ENCODE data around the gene UFD1.

UFD1 gene

DNA sequence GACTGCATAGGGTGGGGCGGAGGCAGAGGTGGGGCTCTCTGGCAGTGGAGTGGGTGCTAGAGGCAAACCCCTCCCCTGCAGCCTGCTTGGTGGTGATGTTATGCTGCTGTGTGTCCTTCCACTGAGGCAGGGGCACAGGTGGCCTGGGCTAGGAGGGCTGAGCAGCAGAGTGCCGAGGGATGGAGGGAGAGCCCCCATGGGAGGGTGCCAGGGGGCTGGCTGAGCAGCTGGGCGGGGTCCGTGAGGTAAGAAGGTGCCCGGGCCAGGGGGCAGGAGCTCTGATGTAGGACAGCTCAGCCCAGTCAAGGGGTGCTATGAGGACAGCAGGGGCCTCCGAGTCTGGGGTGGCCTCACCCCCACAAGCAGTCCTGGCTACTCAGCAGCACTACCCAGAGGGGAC is 41.0 kb upstream of the UFD1 start:
- H3K4me3 ChIP-seq (ENCODE audit: low read depth, low read length): no peak overlapping the region
- TF ChIP-seq, protein P1, sequence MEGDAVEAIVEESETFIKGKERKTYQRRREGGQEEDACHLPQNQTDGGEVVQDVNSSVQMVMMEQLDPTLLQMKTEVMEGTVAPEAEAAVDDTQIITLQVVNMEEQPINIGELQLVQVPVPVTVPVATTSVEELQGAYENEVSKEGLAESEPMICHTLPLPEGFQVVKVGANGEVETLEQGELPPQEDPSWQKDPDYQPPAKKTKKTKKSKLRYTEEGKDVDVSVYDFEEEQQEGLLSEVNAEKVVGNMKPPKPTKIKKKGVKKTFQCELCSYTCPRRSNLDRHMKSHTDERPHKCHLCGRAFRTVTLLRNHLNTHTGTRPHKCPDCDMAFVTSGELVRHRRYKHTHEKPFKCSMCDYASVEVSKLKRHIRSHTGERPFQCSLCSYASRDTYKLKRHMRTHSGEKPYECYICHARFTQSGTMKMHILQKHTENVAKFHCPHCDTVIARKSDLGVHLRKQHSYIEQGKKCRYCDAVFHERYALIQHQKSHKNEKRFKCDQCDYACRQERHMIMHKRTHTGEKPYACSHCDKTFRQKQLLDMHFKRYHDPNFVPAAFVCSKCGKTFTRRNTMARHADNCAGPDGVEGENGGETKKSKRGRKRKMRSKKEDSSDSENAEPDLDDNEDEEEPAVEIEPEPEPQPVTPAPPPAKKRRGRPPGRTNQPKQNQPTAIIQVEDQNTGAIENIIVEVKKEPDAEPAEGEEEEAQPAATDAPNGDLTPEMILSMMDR (conservative IDR thresholded peaks at IDR 0.05; ENCODE audit: low read depth, low read length): no peak
- DNase-seq (ENCODE audit: low read depth): no peak

DNA sequence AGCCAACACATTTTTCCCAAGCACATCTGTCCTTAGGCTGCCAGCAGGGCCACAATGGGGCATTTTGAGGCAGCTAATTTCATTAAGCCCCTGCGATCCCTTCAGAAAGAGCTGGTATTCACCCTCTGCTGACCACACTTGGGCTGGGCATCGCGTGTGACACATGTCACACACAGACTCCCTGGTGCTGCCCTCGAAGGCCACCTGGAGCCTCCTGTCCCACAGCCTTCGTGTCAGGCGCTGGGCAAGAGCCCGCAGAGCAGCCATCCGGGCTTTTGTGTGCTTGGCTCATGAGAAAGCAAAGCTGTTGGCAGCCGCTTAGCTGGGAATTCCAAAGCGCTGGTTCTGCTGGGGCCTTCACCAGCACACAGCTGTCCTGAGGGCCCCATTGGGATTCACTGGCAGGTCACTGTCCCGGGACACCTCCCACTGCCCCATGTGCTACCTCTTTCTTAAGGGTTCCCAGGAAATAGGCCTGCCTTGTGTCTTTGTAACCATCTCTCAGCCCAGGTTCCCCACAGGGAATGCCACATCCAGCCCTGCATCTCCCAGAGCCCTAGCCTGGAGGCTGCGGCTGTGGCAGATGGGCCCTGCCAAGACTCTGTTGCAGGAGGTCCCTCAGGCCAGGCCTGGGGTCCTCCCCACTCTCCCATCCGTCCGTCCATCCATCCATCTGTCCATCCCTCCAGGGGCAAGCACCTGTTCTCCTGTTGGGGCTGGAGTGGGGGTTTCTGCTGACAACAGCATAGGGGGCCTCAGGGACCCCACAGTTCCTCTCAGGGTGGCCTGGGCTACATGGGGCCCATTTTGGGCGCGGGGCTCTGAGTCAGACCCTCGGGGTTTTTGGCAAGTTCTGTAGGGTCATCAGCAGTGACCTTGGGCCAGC is 40.3 kb upstream of the UFD1 start:
- DNase-seq (ENCODE audit: low read depth): no peak
- TF ChIP-seq, protein P1 (conservative IDR thresholded peaks at IDR 0.05; ENCODE audit: low read depth, low read length): no peak
- no peak overlapping the region for H3K4me3 ChIP-seq (ENCODE audit: low read depth, low read length)

DNA sequence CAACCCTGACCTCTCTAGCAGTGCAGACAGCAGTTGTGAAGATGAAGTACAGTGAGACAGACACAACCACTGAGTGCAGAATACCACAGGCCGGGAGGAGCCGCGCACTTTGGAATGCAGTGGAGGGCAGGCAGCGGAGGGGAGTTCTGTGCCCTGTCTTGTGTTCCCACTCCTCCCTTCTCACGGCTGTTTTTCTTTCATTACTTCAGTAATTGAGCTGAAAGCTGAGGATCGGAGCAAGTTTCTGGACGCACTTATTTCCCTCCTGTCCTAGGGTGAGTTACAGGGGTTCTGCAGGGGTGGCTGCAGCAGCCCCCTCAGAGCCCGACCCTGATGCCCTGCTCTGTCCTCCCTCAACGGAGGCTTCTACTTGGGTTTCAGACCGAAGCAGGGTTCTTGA is 39.6 kb upstream of the UFD1 start:
- TF ChIP-seq, protein P1 (conservative IDR thresholded peaks at IDR 0.05; ENCODE audit: low read depth, low read length): no peak
- DNase-seq (ENCODE audit: low read depth): no peak
- no peak overlapping the region for H3K4me3 ChIP-seq (ENCODE audit: low read depth, low read length)

DNA sequence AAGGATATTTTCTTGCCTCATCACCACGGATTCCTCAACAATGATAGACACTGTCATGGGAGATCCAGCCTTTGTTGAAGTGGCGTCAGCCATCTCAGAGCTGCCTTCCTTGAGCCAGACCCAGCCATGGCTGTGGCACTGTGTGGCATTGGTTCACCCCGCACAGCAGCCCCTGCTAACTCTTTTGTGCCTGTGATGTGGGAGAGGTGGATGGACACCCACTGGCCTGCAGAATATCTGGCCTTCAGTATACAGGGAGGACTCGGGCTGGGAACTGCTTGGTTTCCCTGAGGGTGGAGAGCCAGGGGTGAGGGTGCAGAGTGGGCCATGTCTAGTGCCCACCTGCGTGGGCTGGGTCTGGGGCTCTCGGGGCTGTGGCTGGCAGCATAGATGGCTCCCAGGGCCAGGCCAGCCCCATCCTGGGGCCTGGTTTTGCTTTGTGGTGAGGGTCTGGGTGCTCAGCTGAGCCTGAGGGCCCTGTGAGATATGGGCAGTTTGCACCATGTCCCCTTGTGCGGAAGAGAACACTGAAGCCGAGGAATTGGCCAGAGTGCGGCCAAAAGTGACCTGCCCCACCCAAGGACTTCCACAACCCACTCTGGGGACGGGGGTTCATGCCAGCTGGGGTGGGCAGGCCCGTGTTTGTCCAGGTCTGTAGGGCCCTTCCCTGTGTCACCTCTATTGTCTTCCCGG is 39.1 kb upstream of the UFD1 start:
- H3K4me3 ChIP-seq (ENCODE audit: low read depth, low read length): no peak overlapping the region
- TF ChIP-seq, protein P1 (conservative IDR thresholded peaks at IDR 0.05; ENCODE audit: low read depth, low read length): no peak
- DNase-seq (ENCODE audit: low read depth): no peak

DNA sequence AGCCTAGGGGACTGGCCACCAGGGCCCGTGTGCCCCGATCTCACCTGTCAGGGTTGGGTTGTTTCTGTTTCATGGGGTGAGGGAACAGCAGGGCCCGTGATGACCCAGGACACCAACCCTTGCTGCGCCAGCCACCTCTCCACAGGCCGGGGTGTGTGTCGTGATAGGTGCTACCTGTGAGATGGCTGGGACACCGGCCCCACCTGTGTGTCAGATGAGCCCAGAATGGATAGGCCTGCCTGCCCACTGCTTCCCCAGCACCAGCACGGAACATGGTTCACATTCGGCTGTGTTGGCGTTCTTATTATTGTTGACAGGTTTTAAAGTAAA is 38.1 kb upstream of the UFD1 start:
- DNase-seq (ENCODE audit: low read depth): no peak
- TF ChIP-seq, protein P1 (conservative IDR thresholded peaks at IDR 0.05; ENCODE audit: low read depth, low read length): no peak
- H3K4me3 ChIP-seq (ENCODE audit: low read depth, low read length): no peak overlapping the region

DNA sequence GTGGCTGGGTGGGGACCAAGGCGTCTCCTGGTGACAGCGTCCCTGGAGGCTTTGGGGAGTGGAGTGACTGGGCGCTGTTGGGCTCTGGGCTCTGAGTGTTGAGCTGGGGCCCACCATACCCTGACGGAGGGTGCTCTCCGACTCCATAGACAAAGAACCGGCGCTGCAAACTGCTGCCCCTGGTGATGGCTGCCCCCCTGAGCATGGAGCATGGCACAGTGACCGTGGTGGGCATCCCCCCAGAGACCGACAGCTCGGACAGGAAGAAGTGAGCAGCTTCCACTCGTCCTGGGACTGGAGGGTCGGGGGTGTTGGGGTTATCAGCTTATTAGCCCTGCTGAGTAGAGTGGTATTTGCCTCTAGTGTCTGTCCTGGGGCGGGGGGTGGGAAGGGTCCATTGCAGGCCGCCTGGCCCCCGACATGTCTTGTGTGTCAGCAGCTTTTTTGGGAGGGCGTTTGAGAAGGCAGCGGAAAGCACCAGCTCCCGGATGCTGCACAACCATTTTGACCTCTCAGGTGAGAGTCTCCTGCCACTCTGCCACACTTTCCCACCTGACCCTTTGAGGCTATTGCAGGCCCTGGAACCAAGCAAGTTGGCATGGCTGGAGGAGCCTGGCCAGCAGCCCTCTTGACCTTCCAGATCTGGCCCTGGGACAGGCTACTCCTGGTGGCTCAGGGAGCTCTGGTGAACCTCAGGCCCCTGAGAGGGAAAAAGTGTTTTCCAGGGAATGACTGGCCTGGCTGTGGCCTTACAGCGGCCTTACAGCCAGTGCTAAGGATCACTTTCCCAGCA is 37.6 kb upstream of the UFD1 start:
- no peak overlapping the region for H3K4me3 ChIP-seq (ENCODE audit: low read depth, low read length)
- no peak for DNase-seq (ENCODE audit: low read depth)
- TF ChIP-seq, protein P1 (conservative IDR thresholded peaks at IDR 0.05; ENCODE audit: low read depth, low read length): no peak

Measured in choroid plexus epithelial cell (primary cell).